H1 (cell line): ENCODE data around the gene TEX54. TPM values are rescaled to one million over a fixed set of nuclear protein-coding genes. Genes with fewer than 3 reads are reported as not detected.

ENCODE experiments used
- CTCF ChIA-PET: fragments of 300-600 bp; sonication (Branson Sonifier 250); formaldehyde crosslinking; loops from one replicate; lab custom pipeline; 2021; ENCODE audit not compliant: partially characterized antibody; lab: Charles Lee
- POLR2A ChIA-PET: fragments of 300-600 bp; sonication (Branson Sonifier 250); formaldehyde crosslinking; loops from one replicate; lab custom pipeline; 2021; ENCODE audit warnings: inconsistent platforms; ENCODE audit not compliant: partially characterized antibody; lab: Charles Lee
- DNase-seq, 2 experiments: peaks; one replicate each; pipeline versions ENCODE4 v3.0.0 to v3.0.0-alpha.2; 2010 to 2022; ENCODE audit warnings: low spot score in 2 of 2, low read depth in 1 of 2, mixed read lengths in 1 of 2
- FAIRE-seq: peaks from 2 replicates; lab custom pipeline; 2011; peaks lifted over from hg19 to GRCh38; lab: Jason Lieb, UNC
- H2AFZ ChIP-seq: 2 replicates; pipeline ENCODE4 v1.8.1; 2012; ENCODE audit warnings: low read length, inconsistent platforms
- H2AK5ac ChIP-seq: 2 replicates; pipeline ENCODE4 v1.6.1; 2013; ENCODE audit warnings: low read depth, low read length
- H2BK120ac ChIP-seq: replicated peaks from 2 replicates; pipeline ENCODE3; 2013; ENCODE audit warnings: low read depth, low read length, inconsistent platforms
- H2BK12ac ChIP-seq: 2 replicates; pipeline ENCODE4 v1.6.1; 2013; ENCODE audit warnings: low read depth, low read length
- H2BK15ac ChIP-seq: 2 replicates; pipeline ENCODE4 v1.6.1; 2013; ENCODE audit warnings: low read length
- H2BK20ac ChIP-seq: 2 replicates; pipeline ENCODE4 v1.6.1; 2013; ENCODE audit warnings: low read length
- H2BK5ac ChIP-seq: 2 replicates; pipeline ENCODE4 v1.6.1; 2013; ENCODE audit warnings: low read depth, low read length
- H3K14ac ChIP-seq: 2 replicates; pipeline ENCODE4 v1.6.1; 2013; ENCODE audit warnings: inconsistent platforms; ENCODE audit not compliant: insufficient read length
- H3K18ac ChIP-seq: 2 replicates; pipeline ENCODE4 v1.6.1; 2013; ENCODE audit warnings: low read length; ENCODE audit errors: extremely low read depth
- H3K23ac ChIP-seq: 2 replicates; pipeline ENCODE4 v1.6.1; 2013; ENCODE audit warnings: inconsistent platforms; ENCODE audit not compliant: insufficient read length
- H3K23me2 ChIP-seq: 2 replicates; pipeline ENCODE4 v1.6.1; 2013; ENCODE audit warnings: low read depth, low read length
- H3K27ac ChIP-seq: 2 replicates; pipeline ENCODE4 v1.6.1; 2011; ENCODE audit warnings: low read depth, low read length, inconsistent platforms
- H3K27me3 ChIP-seq, 4 experiments: replicated peaks in 1 of 4; 1 replicate in 1 of 4; 2 replicates in 3 of 4; pipeline versions ENCODE4 v1.6.1 to v1.8.1; 2011 to 2013; ENCODE audit warnings: low read length in 3 of 4, mild to moderate bottlenecking in 3 of 4, inconsistent platforms in 2 of 4, mixed read lengths in 2 of 4, moderate library complexity in 1 of 4; ENCODE audit not compliant: control insufficient read depth in 3 of 4, insufficient read depth in 3 of 4; ENCODE audit errors: extremely low read depth in 1 of 4
- H3K36me3 ChIP-seq, 4 experiments: 2 replicates each; pipeline versions ENCODE4 v1.6.1 to v1.8.1; 2011 to 2013; ENCODE audit warnings: mild to moderate bottlenecking in 4 of 4, low read length in 3 of 4, moderate library complexity in 2 of 4, control low read depth in 1 of 4, inconsistent platforms in 1 of 4; ENCODE audit not compliant: insufficient read depth in 4 of 4, control insufficient read depth in 2 of 4
- H3K4ac ChIP-seq: replicated peaks from 2 replicates; pipeline ENCODE3; 2013; ENCODE audit warnings: low read length, low read depth, mixed read lengths, inconsistent platforms; ENCODE audit not compliant: insufficient read length
- H3K4me1 ChIP-seq, 4 experiments: replicated peaks in 1 of 4; 1 replicate in 1 of 4; 2 replicates in 3 of 4; pipeline versions ENCODE4 v1.6.1 to v1.8.1; 2011 to 2013; ENCODE audit warnings: low read length in 3 of 4, inconsistent platforms in 2 of 4, mixed read lengths in 1 of 4; ENCODE audit not compliant: insufficient read depth in 4 of 4, control insufficient read depth in 3 of 4
- H3K4me2 ChIP-seq, 2 experiments: 2 replicates each; pipeline versions ENCODE4 v1.6.1 to v1.8.1; 2011 to 2013; ENCODE audit warnings: low read depth in 2 of 2, low read length in 2 of 2, control low read depth in 1 of 2, inconsistent platforms in 1 of 2, mild to moderate bottlenecking in 1 of 2; ENCODE audit not compliant: insufficient read depth in 1 of 2
- H3K4me3 ChIP-seq, 4 experiments: fragments of 200-600, 300-600 bp in 1 of 4; sonication (generic), shearing (Covaris generic), sonication (Bioruptor Twin) in 1 of 4; 2 replicates each; pipeline versions ENCODE4 v1.5.1 to v1.8.1; 2011 to 2016; ENCODE audit warnings: low read length in 4 of 4, low read depth in 3 of 4, control low read depth in 2 of 4, inconsistent platforms in 2 of 4, mild to moderate bottlenecking in 2 of 4, mixed read lengths in 1 of 4, moderate library complexity in 1 of 4; ENCODE audit not compliant: insufficient read depth in 2 of 4; ENCODE audit errors: extremely low read depth in 1 of 4
- H3K56ac ChIP-seq: replicated peaks from 2 replicates; pipeline ENCODE3; 2013; ENCODE audit warnings: low read depth, mild to moderate bottlenecking, mixed read lengths, low read length, inconsistent platforms; ENCODE audit not compliant: insufficient read length
- H3K79me1 ChIP-seq: 2 replicates; pipeline ENCODE4 v1.6.1; 2013; ENCODE audit warnings: low read depth, low read length, control low read depth
- H3K79me2 ChIP-seq, 2 experiments: 2 replicates each; pipeline versions ENCODE4 v1.6.1 to v1.8.1; 2012 to 2013; ENCODE audit warnings: low read length in 2 of 2, mild to moderate bottlenecking in 2 of 2, inconsistent platforms in 1 of 2; ENCODE audit not compliant: insufficient read depth in 2 of 2, control insufficient read depth in 1 of 2
- H3K9ac ChIP-seq, 4 experiments: replicated peaks in 1 of 4; 1 replicate in 1 of 4; 2 replicates in 3 of 4; pipeline versions ENCODE4 v1.6.1 to v1.8.1; 2011 to 2013; ENCODE audit warnings: low read depth in 3 of 4, low read length in 3 of 4, control low read depth in 2 of 4, mild to moderate bottlenecking in 2 of 4, moderate library complexity in 2 of 4, inconsistent platforms in 1 of 4; ENCODE audit errors: extremely low read depth in 1 of 4
- H3K9me3 ChIP-seq, 2 experiments: 2 replicates each; pipeline versions ENCODE4 v1.6.1 to v1.8.1; 2012 to 2013; ENCODE audit warnings: mild to moderate bottlenecking in 2 of 2, moderate library complexity in 2 of 2, control low read depth in 1 of 2, inconsistent platforms in 1 of 2, low read depth in 1 of 2, low read length in 1 of 2, mixed read lengths in 1 of 2; ENCODE audit not compliant: insufficient read depth in 2 of 2
- H4K20me1 ChIP-seq, 2 experiments: replicated peaks in 1 of 2; 2 replicates each; pipeline versions ENCODE3 to v1.8.1; 2011 to 2013; ENCODE audit warnings: inconsistent platforms in 2 of 2, low read length in 2 of 2, mild to moderate bottlenecking in 1 of 2; ENCODE audit not compliant: insufficient read depth in 2 of 2, control insufficient read depth in 1 of 2
- H4K5ac ChIP-seq: 2 replicates; pipeline ENCODE4 v1.6.1; 2013; ENCODE audit warnings: low read length, low read depth, mixed read lengths, inconsistent platforms; ENCODE audit not compliant: insufficient read length
- H4K8ac ChIP-seq: 2 replicates; pipeline ENCODE4 v1.8.0; 2013; ENCODE audit warnings: mild to moderate bottlenecking, moderate library complexity, low read length, inconsistent platforms; ENCODE audit not compliant: insufficient read depth; ENCODE audit errors: extremely low read depth
- H4K91ac ChIP-seq: replicated peaks from 2 replicates; pipeline ENCODE3; 2013; ENCODE audit warnings: low read length, mixed read lengths, inconsistent platforms; ENCODE audit not compliant: insufficient read length
- HDAC6 ChIP-seq: IDR thresholded peaks from one replicate; pipeline ENCODE4 v1.7.1; 2012; ENCODE audit warnings: low read depth, mild to moderate bottlenecking, inconsistent platforms, low read length, moderate library complexity
- POLR2A ChIP-seq, 2 experiments: IDR thresholded peaks; 1 replicate in 1 of 2; 2 replicates in 1 of 2; pipeline ENCODE4 v1.6.1; 2011; ENCODE audit warnings: low read depth in 2 of 2, low read length in 2 of 2, mild to moderate bottlenecking in 2 of 2; ENCODE audit errors: control extremely low read depth in 1 of 2
- WGBS, 2 experiments: shearing (Covaris generic) in 1 of 2; methylation state at CpG; one replicate each; pipeline versions ENCODE4 v1.1.6 to v1.1.7; 2013 to 2015; ENCODE audit warnings: low lambda C conversion rate in 2 of 2, mixed read lengths in 2 of 2, inconsistent platforms in 1 of 2, low coverage in 1 of 2, missing lambda C conversion rate in 1 of 2; ENCODE audit not compliant: insufficient replicate concordance in 2 of 2, insufficient coverage in 1 of 2, insufficient read length in 1 of 2; ENCODE audit errors: extremely low coverage in 1 of 2, missing lambda C conversion rate in 1 of 2; 5-methylcytosine and 5-hydroxymethylcytosine counted together
- polyA plus RNA-seq, 7 experiments: library from polyadenylated mRNA; depleted of rRNA in 3 of 7; stranded (reverse) in 5 of 7; unstranded in 2 of 7; fragments of >200 nt in 5 of 7; fragments of 200-250 nt in 2 of 7; gene quantifications; 1 replicate in 5 of 7; 2 replicates in 1 of 7; 4 replicates in 1 of 7; pipeline versions ENCODE4 v1.2.1 to v1.2.3, GENCODE V29; 2011 to 2013; ENCODE audit warnings: missing spikeins in 2 of 7, mixed read lengths in 2 of 7
- total RNA-seq: library from RNA; stranded (reverse); fragmentation: NEBNext Ultra II Directional; extraction: Animal tissue kit (Norgen Biotek cat#: 25700); gene quantifications from 2 replicates; pipeline ENCODE4 v1.2.1, GENCODE V29; 2021

TEX54 gene
- total and polyA plus RNA-seq, 2 of the 8 experiments (the other 6 are each of a cell fraction or from before 2014, with no cell fraction given) = 1.2 TPM; not detected in 1

DNA sequence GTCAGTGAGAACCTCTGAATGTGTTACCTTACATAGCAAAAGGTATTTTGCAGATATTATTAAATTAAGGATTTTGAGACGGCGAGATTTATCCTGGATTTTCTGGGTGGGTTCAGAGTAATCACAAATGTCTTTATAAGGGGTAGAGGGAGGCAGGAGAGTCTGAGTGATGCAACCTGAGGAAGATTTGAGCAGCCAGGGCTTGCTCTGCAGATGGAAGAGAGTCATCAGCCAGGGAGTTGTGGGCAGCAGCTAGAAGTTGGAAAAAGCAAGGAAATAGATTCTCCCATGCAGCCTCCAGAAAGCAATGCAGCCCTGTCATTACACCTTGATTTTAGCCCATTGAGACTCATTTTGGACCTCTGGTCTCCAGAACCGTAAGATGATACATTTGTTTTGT lies 10.8 kb upstream of the TEX54 start:
- H3K56ac ChIP-seq = no peak overlapping the region
- no peak overlapping the region for H3K27ac ChIP-seq
- no peaks in the 10 kb centered on the region for H4K20me1 ChIP-seq
- CTCF ChIA-PET = interaction anchor here (1.4 kb wide), 1 partner anchor 30 kb away, joined by 3 read pairs; no protein-coding TSS in a partner anchor
- H2BK20ac ChIP-seq = no peak overlapping the region
- peaks cover 20% of the 10 kb centered on the region for H3K23me2 ChIP-seq
- WGBS, 2 experiments = 93% methylated on average over 3 of the region's 3 CpGs; no CpG with 5 or more reads in 1 of the 2 experiments
- H3K79me1 ChIP-seq = no peaks in the 10 kb centered on the region
- H2BK5ac ChIP-seq = no peak overlapping the region
- no peak overlapping the region for H2AFZ ChIP-seq
- POLR2A ChIA-PET = interaction anchor here (1.0 to 20.0 kb wide), 10 partner anchors 10 to 178 kb away, joined by 3 to 2104 read pairs (median 7); partner anchors contain the start of genes BSCL2, C11orf98, CSKMT and GNG3
- TF ChIP-seq HDAC6 (no peak), POLR2A (IDR thresholded peaks at IDR 0.05; ENCODE audit: control extremely low read depth in 1 of 2, low read depth in 2 of 2, low read length in 2 of 2) (no peak)
- TF ChIP-seq, all 59 proteins: peak for 0
- Histone ChIP-seq H2BK120ac (no peak overlapping the region), H3K36me3 (no peaks in the 10 kb centered on the region), H3K4ac (no peak overlapping the region), H3K23ac (no peak overlapping the region), H3K18ac (no peak overlapping the region), H3K14ac (no peak overlapping the region), H3K4me3 (no peak overlapping the region), H4K5ac (no peak overlapping the region), H3K4me2 (no peak overlapping the region; a peak in 1 of 4 replicates), H3K9ac (no peak overlapping the region), H3K4me1 (peaks cover 0 to 5% (median 1%) of the 10 kb centered on the region in 4 experiments; a peak in 2 of 7 replicates), H3K9me3 (no peaks in the 10 kb centered on the region), H4K8ac (no peak overlapping the region), H3K27me3 (no peaks in the 10 kb centered on the region), H2AK5ac (no peak overlapping the region), H3K79me2 (peaks cover 0 to 9% of the 10 kb centered on the region in 2 experiments; a peak in 2 of 4 replicates), H2BK12ac (no peak overlapping the region), H2BK15ac (no peak overlapping the region), H4K91ac (no peak overlapping the region)
- DNase-seq = no peak
- no peak for FAIRE-seq
